ENCODE results near the gene NR2F1.
"Not testable (repeated sequence)": the region's sequence is repeated elsewhere in the genome, so short reads cannot be mapped to it uniquely, and the experiment has no call there.

The NR2F1 gene

GRCh38 chr5:93582677-93583438, at the start of gene NR2F1:
NR2F1 (plus strand) TSS chr5:93583222; CDS start chr5:93585024, 1,802 bp downstream.
- DNase-seq (ENCODE audit: low read depth): no peak

GRCh38 chr5:93545872-93546271, 37.1 kb upstream of the NR2F1 start:
- no peak for DNase-seq (ENCODE audit: low read depth)

- not testable (repeated sequence) for DNase-seq (ENCODE audit: low read depth)
These were observed 33.4 kb upstream of the NR2F1 start for GRCh38 chr5:93549594-93549993.

- no peak for DNase-seq (ENCODE audit: low read depth)
These were observed 25.9 kb upstream of the NR2F1 start for GRCh38 chr5:93557021-93557604.

GRCh38 chr5:93566091-93566490, 16.9 kb upstream of the NR2F1 start:
- no peak for DNase-seq (ENCODE audit: low read depth)

- DNase-seq (ENCODE audit: low read depth): no peak
These were observed 15.6 kb upstream of the NR2F1 start for GRCh38 chr5:93567424-93567823.

- DNase-seq (ENCODE audit: low read depth): no peak
These were observed 13.5 kb upstream of the NR2F1 start for GRCh38 chr5:93569300-93570160.

- no peak for DNase-seq (ENCODE audit: low read depth)
These were observed 12.5 kb upstream of the NR2F1 start for GRCh38 chr5:93570294-93571113.

- DNase-seq (ENCODE audit: low read depth): no peak
These were observed 11.7 kb upstream of the NR2F1 start for GRCh38 chr5:93571114-93571949.

- DNase-seq (ENCODE audit: low read depth): no peak
These were observed 10.9 kb upstream of the NR2F1 start for GRCh38 chr5:93572101-93572607.

- DNase-seq (ENCODE audit: low read depth): no peak
These were observed 10.2 kb upstream of the NR2F1 start for GRCh38 chr5:93572608-93573353.

GRCh38 chr5:93573354-93574351, 9.4 kb upstream of the NR2F1 start:
- no peak for DNase-seq (ENCODE audit: low read depth)

GRCh38 chr5:93574491-93575305, 8.3 kb upstream of the NR2F1 start:
- DNase-seq (ENCODE audit: low read depth): no peak

GRCh38 chr5:93575461-93576414, 7.3 kb upstream of the NR2F1 start:
- no peak for DNase-seq (ENCODE audit: low read depth)

- no peak for DNase-seq (ENCODE audit: low read depth)
These were observed 5.8 kb upstream of the NR2F1 start for GRCh38 chr5:93576994-93577853.
